ENCODE measurements around the gene PPP1R12B. TPM values are rescaled to one million over a fixed set of nuclear protein-coding genes. Genes with fewer than 3 reads are reported as not detected.

The PPP1R12B gene
- polyA plus RNA-seq, 1 donor (not counting 4 experiments of a cell fraction or from before 2014, with no cell fraction given) = 6.9 TPM

DNA sequence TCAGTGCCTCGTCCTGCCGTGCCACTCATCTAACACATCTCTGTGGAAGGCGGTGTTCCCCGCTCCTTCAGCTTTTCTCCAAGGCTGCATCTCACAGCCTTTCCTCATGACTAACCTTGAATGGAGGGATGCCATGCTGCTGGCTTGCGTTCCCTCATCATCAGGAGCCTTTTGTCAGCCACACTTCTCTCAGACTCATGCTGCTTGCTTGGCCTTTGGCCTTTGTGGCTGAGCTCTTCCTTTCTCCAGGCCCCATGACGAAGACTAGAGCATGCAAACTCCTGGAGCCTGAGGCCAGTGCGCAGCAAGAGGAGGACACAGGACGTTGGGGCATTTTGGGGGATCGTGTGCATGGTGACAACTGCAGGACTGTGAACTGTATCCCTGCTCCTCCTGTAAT is 291.0 kb downstream of the PPP1R12B start:
- no peak overlapping the region for H3K4me3 ChIP-seq (ENCODE audit: control insufficient read depth in 2 of 3, extremely low read depth in 1 of 3, insufficient read depth in 2 of 3, low read depth in 1 of 3, low read length in 3 of 3)
- H3K27me3 ChIP-seq (ENCODE audit: control insufficient read depth, extremely low read depth, insufficient read depth, low read length) = peaks cover 57% of the 10 kb centered on the region
- H3K9me1 ChIP-seq (ENCODE audit: control insufficient read depth, extremely low read depth, insufficient read depth, low read length) = no peaks in the 10 kb centered on the region
- DNase-seq (ENCODE audit: low read depth, low spot score) = no peak
- H3K9me3 ChIP-seq (ENCODE audit: control insufficient read depth, low read depth, low read length) = no peaks in the 10 kb centered on the region
- H3K4me1 ChIP-seq (ENCODE audit: control insufficient read depth, extremely low read depth, insufficient read depth, low read length) = peaks cover 5% of the 10 kb centered on the region
- no peak overlapping the region for H2AFZ ChIP-seq (ENCODE audit: control insufficient read depth, low read length)
- dilution Hi-C loops (cut with MboI; ENCODE audit: extremely low pct_ligation_motif_present, low sequenced_read_pairs) = no loop called here
- no peak for FAIRE-seq
- no peak overlapping the region for H3K4me2 ChIP-seq (ENCODE audit: control insufficient read depth, extremely low read depth, insufficient read depth, low read depth, low read length)
- no peaks in the 10 kb centered on the region for H4K20me1 ChIP-seq (ENCODE audit: control insufficient read depth, extremely low read depth, insufficient read depth, low read length)
- H3K27ac ChIP-seq (ENCODE audit: control insufficient read depth, insufficient read depth, low read length) = no peak overlapping the region
- no peak overlapping the region for H3K9ac ChIP-seq (ENCODE audit: control insufficient read depth, extremely low read depth, insufficient read depth, low read length)
- H3K79me2 ChIP-seq (ENCODE audit: control insufficient read depth, insufficient read depth, low read length) = no peaks in the 10 kb centered on the region
- no peaks in the 10 kb centered on the region for H3K36me3 ChIP-seq (ENCODE audit: control insufficient read depth in 2 of 2, extremely low read depth in 1 of 2, insufficient read depth in 2 of 2, low read length in 2 of 2)
- TF ChIP-seq, protein P1, sequence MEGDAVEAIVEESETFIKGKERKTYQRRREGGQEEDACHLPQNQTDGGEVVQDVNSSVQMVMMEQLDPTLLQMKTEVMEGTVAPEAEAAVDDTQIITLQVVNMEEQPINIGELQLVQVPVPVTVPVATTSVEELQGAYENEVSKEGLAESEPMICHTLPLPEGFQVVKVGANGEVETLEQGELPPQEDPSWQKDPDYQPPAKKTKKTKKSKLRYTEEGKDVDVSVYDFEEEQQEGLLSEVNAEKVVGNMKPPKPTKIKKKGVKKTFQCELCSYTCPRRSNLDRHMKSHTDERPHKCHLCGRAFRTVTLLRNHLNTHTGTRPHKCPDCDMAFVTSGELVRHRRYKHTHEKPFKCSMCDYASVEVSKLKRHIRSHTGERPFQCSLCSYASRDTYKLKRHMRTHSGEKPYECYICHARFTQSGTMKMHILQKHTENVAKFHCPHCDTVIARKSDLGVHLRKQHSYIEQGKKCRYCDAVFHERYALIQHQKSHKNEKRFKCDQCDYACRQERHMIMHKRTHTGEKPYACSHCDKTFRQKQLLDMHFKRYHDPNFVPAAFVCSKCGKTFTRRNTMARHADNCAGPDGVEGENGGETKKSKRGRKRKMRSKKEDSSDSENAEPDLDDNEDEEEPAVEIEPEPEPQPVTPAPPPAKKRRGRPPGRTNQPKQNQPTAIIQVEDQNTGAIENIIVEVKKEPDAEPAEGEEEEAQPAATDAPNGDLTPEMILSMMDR (optimal IDR thresholded peaks at IDR 0.05 in 1 of 3, IDR thresholded peaks at IDR 0.05 in 1 of 3, conservative IDR thresholded peaks at IDR 0.05 in 1 of 3; ENCODE audit: extremely low read depth in 1 of 3, insufficient read depth in 2 of 3, low read length in 3 of 3) = no peak
- no peak for TF ChIP-seq EZH2 (IDR thresholded peaks at IDR 0.05; ENCODE audit: low read length)

DNA sequence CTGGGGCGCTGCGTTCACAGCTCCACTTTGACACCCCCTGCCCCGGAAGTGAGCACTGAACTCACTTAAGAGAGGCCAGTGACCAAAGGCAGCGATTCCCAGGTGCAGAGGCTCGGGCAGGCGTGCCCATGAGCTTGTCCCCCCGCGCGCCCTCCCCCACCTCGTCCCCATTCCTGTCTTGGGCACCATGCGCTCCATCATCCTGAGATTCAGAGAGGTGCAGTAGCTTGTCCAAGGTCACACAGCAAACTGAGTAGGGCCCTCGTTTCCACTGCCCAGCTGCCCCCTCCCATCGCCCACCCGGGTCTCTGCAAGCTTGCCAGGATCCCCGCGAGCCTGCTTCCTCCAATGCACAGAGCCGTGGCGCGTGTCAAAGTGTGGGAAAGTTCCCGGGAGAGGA is 293.7 kb downstream of the PPP1R12B start:
- Histone ChIP-seq H3K4me3 (ENCODE audit: control insufficient read depth in 2 of 3, extremely low read depth in 1 of 3, insufficient read depth in 2 of 3, low read depth in 1 of 3, low read length in 3 of 3) (no peak overlapping the region), H3K27ac (ENCODE audit: control insufficient read depth, insufficient read depth, low read length) (no peak overlapping the region), H3K4me1 (ENCODE audit: control insufficient read depth, extremely low read depth, insufficient read depth, low read length) (peaks cover 5% of the 10 kb centered on the region), H3K79me2 (ENCODE audit: control insufficient read depth, insufficient read depth, low read length) (no peaks in the 10 kb centered on the region), H3K9me1 (ENCODE audit: control insufficient read depth, extremely low read depth, insufficient read depth, low read length) (no peaks in the 10 kb centered on the region), H3K36me3 (ENCODE audit: control insufficient read depth in 2 of 2, extremely low read depth in 1 of 2, insufficient read depth in 2 of 2, low read length in 2 of 2) (no peaks in the 10 kb centered on the region), H3K4me2 (ENCODE audit: control insufficient read depth, extremely low read depth, insufficient read depth, low read depth, low read length) (peak overlapping the region; percentile 48), H3K27me3 (ENCODE audit: control insufficient read depth, extremely low read depth, insufficient read depth, low read length) (peaks cover 74% of the 10 kb centered on the region), H3K9ac (ENCODE audit: control insufficient read depth, extremely low read depth, insufficient read depth, low read length) (no peak overlapping the region), H3K9me3 (ENCODE audit: control insufficient read depth, low read depth, low read length) (no peaks in the 10 kb centered on the region), H4K20me1 (ENCODE audit: control insufficient read depth, extremely low read depth, insufficient read depth, low read length) (no peaks in the 10 kb centered on the region), H2AFZ (ENCODE audit: control insufficient read depth, low read length) (no peak overlapping the region)
- no peak for TF ChIP-seq EZH2 (IDR thresholded peaks at IDR 0.05; ENCODE audit: low read length)
- TF ChIP-seq, protein P1 (optimal IDR thresholded peaks at IDR 0.05 in 1 of 3, IDR thresholded peaks at IDR 0.05 in 1 of 3, conservative IDR thresholded peaks at IDR 0.05 in 1 of 3; ENCODE audit: extremely low read depth in 1 of 3, insufficient read depth in 2 of 3, low read length in 3 of 3) = no peak
- dilution Hi-C loops (cut with MboI; ENCODE audit: extremely low pct_ligation_motif_present, low sequenced_read_pairs) = no loop called here
- DNase-seq (ENCODE audit: low read depth, low spot score) (no peak), FAIRE-seq (no peak)

Small RNA genes lying within 50 kb of the gene (small RNA-seq; reads per million reads assigned to genes)
- gene AC099336.2 (ENCODE audit: insufficient read length in 3 of 3, low read depth in 3 of 3, low replicate concordance in 1 of 3) = 0 reads per million in 3 experiments
- gene RF00156 (ENCODE audit: insufficient read length in 3 of 3, low read depth in 3 of 3, low replicate concordance in 1 of 3) = 0 reads per million in 3 experiments
- gene RNU6-89P (ENCODE audit: insufficient read length in 3 of 3, low read depth in 3 of 3, low replicate concordance in 1 of 3) = 0 reads per million in 3 experiments

Other genes starting within 250 kb of the PPP1R12B start
- 0.01 TPM in 2 of 3 replicates, not detected in the other for gene GPR37L1, start 225.8 kb upstream of the PPP1R12B start, polyA plus RNA-seq
- 48.4 to 64.0 TPM (median 58.6 TPM) in 3 replicates for gene ARL8A, start 204.0 kb upstream of the PPP1R12B start, polyA plus RNA-seq
- gene PTPN7, start 188.1 kb upstream of the PPP1R12B start, polyA plus RNA-seq = 0.06 to 0.10 TPM in 2 of 3 replicates, not detected in the other
- gene LGR6, start 154.9 kb upstream of the PPP1R12B start, polyA plus RNA-seq = 0.39 to 1.5 TPM (median 0.42 TPM) in 3 replicates
- gene UBE2T, start 6.8 kb upstream of the PPP1R12B start, polyA plus RNA-seq = 32.3 to 71.7 TPM (median 53.9 TPM) in 3 replicates

All from keratinocyte (primary cell).